B cell (primary cell): ENCODE data around the gene DOCK8.
"Not testable (repeated sequence)": the region's sequence is repeated elsewhere in the genome, so short reads cannot be mapped to it uniquely, and the experiment has no call there.

Source experiments
- CTCF ChIP-seq: fragments of 200-600 bp; IDR thresholded peaks from one replicate; pipeline ENCODE4 v1.8.0; 2022; ENCODE audit warnings: antibody characterized with exemption, mild to moderate bottlenecking
- EZH2 ChIP-seq: IDR thresholded peaks from 2 replicates; pipeline ENCODE4 v1.6.1; 2012; ENCODE audit warnings: borderline replicate concordance, low read depth, mild to moderate bottlenecking, moderate library complexity, low read length; ENCODE audit not compliant: insufficient read depth, poor library complexity, severe bottlenecking

- not testable (repeated sequence) for TF ChIP-seq CTCF, EZH2
Measured at GRCh38 chr9:233708-234107, 19.0 kb downstream of the DOCK8 start.
